GM12874 (cell line): ENCODE results near the gene NLRC4.

ENCODE experiments used
- TF ChIP-seq, protein P1 (sequence below): IDR thresholded peaks from 2 replicates; pipeline ENCODE4 v1.5.1; 2011; ENCODE audit warnings: low read depth, mild to moderate bottlenecking, control low read depth, low read length, moderate library complexity; ENCODE audit not compliant: insufficient read depth

The NLRC4 gene

DNA sequence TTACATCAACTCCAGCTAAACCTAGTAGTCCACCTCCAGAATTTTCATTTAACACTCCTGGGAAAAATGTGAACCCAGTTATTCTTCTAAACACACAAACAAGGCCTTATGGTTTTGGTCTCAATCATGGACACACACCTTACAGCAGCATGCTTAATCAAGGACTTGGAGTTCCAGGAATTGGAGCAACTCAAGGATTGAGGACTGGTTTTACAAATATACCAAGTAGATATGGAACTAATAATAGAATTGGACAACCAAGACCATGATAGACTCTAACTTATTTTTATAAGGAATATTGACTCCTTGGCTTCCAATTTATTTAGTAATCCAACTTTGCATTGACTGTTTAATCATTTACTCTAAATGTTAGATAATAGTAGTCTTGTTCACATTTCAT is 44.2 kb downstream of the NLRC4 start:
- TF ChIP-seq, protein P1, sequence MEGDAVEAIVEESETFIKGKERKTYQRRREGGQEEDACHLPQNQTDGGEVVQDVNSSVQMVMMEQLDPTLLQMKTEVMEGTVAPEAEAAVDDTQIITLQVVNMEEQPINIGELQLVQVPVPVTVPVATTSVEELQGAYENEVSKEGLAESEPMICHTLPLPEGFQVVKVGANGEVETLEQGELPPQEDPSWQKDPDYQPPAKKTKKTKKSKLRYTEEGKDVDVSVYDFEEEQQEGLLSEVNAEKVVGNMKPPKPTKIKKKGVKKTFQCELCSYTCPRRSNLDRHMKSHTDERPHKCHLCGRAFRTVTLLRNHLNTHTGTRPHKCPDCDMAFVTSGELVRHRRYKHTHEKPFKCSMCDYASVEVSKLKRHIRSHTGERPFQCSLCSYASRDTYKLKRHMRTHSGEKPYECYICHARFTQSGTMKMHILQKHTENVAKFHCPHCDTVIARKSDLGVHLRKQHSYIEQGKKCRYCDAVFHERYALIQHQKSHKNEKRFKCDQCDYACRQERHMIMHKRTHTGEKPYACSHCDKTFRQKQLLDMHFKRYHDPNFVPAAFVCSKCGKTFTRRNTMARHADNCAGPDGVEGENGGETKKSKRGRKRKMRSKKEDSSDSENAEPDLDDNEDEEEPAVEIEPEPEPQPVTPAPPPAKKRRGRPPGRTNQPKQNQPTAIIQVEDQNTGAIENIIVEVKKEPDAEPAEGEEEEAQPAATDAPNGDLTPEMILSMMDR, result no peak

DNA sequence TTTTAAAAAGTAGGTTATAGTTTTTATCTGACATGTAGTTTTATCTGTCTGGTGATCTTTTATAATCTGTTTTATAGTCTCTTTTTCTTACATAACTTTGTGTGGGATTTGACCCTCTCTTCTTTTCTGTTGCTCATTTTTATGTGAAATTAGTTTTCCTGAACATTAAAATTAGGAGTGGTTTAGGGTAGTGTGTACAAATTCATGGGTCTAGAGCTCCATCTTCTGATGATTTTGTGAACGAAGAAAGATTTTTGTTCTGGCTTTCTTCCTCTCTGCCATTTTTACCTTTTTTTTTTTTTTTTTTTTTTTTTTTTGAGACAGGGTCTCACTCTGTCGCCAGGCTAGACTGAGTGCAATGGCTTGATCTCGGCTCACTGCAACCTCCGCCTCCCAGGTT is 52.4 kb downstream of the NLRC4 start:
- TF ChIP-seq, protein P1, result no peak

DNA sequence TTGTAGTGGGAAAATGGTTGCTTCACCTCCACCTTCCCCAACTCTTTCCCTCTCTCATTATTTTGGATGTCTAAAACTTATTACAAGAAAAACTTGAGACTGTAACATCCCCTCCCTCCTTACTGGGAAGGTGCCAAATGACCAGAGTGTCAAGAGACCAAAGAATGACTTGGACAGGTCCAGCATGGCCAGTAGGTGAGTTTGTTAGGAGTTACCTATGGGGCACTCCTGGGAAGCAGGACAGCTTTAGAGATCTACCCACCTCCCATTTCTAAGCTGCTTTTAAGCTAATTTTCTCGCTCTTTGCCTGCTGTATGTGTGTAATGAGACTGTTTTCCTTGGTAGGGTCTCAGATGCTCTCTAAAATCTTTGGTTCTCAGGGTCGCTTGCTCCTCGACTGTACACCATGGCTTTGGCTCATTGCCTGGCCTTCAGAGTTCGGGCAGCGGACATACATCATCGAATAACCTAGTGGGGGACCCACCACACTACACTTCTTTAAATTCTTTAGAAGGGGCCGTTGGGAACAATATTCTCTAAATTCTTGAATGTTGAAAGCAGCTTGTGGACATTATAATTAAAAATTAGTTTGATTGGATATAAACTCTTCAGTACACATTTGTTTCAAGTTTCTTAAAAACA is 53.8 kb downstream of the NLRC4 start:
- TF ChIP-seq, protein P1, result no peak

DNA sequence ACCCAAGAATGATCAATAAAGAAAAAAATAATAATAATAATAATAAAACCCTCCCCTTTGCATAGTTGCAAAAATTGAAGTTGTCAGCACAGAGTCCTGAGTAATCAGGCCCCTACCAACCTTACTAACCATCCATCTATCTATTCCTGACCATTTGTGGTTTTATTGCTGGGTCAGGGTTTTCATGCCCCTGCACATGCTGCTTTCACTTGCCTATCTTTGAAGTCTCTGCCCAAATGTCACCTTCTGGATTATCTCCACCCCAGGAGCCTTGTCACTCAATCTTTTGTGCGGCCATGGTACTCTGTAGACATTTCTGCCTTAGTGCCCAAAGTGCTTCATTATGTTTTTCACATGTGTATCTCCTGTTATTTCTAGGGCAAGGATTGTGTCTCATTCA is 63.9 kb downstream of the NLRC4 start:
- TF ChIP-seq, protein P1, result no peak

DNA sequence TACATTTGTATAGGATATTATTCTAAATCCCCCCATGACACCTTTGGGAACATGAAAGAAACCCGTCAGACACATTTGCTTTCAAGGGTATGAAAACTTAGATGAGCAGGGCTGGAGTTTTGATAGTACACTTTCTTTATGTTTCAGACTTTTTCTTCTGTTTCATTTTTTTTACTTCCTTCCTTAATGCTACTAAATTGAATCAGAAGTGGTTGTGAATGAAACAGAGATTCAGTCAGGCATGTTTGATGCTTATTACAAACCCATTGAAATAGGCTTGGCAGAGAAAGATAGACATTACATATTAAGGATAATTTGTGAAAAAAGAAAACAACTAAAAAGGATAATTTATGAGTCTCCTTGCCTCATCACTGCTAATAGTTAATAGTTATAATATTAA is 72.3 kb downstream of the NLRC4 start:
- TF ChIP-seq, protein P1, result no peak

DNA sequence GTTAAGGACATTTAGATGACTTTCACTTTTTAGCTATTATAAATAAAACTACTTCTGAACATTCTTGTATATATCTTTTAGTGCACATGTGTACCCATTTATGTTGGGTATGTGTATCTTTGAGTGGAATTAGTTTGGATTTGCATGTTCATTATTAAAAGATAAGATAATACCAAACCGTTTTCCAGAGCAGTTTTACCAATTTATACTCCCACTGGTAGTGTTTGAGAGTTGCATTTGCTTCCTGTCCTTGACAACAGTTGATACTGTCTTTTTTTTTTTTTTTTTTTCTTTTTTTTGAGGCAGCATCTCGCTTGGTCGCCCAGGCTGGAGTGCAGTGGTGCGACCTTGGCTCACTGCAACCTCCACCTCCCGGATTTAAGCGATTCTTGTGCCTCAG is 75.7 kb downstream of the NLRC4 start:
- TF ChIP-seq, protein P1, result no peak

DNA sequence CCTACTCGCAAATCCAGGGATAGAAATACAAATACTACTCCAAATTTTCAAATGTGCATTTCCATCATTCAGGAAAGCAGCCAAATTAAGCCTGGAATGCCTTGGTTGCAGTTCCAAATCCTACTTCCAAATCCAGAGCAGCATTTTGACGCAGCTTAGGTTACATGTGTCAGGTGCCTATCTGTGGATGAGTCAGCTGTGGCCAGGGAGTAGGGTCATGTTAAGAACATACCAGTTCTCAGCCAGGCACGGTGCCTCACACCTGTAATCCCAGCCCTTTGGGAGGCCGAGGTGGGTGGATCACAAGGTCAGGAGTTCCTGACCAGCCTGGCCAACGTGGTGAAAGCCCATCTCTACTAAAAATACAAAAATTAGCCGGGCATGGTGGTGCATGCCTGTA is 82.0 kb downstream of the NLRC4 start:
- TF ChIP-seq, protein P1, result no peak
